Ectodermal cell (in vitro differentiated cells): ENCODE measurements around the gene GSG1.

Experiments
- H3K27ac ChIP-seq: 2 replicates; pipeline ENCODE4 v1.7.0; 2013; ENCODE audit warnings: mild to moderate bottlenecking, low read depth, low read length; ENCODE audit not compliant: insufficient read depth, poor library complexity, severe bottlenecking
- H3K27me3 ChIP-seq: 2 replicates; pipeline ENCODE4 v1.7.0; 2013; ENCODE audit warnings: mild to moderate bottlenecking, low read length; ENCODE audit not compliant: insufficient read depth, control insufficient read depth, poor library complexity, severe bottlenecking
- H3K36me3 ChIP-seq: one replicate; pipeline ENCODE4 v1.7.0; 2013; ENCODE audit warnings: low read length; ENCODE audit not compliant: control insufficient read depth, insufficient read depth
- H3K4me1 ChIP-seq: one replicate; pipeline ENCODE4 v1.7.0; 2013; ENCODE audit warnings: low read length; ENCODE audit not compliant: control insufficient read depth, insufficient read depth
- H3K4me3 ChIP-seq: 2 replicates; pipeline ENCODE4 v1.7.0; 2013; ENCODE audit warnings: low read depth, low read length, control low read depth; ENCODE audit not compliant: insufficient read depth
- H3K9me3 ChIP-seq: 2 replicates; pipeline ENCODE4 v1.7.0; 2013; ENCODE audit warnings: mild to moderate bottlenecking, low read length, moderate library complexity; ENCODE audit not compliant: control insufficient read depth
- WGBS, 2 experiments: methylation state at CpG; one replicate each; pipeline ENCODE4 v1.1.7; 2013; ENCODE audit warnings: missing lambda C conversion rate in 2 of 2; 5-methylcytosine and 5-hydroxymethylcytosine counted together

GSG1 gene

GRCh38 chr12:13101821-13102375 is 1.6 kb downstream of the GSG1 start:
- no peaks in the 10 kb centered on the region for H3K9me3 ChIP-seq
- H3K4me3 ChIP-seq, result peak overlapping the region; percentile 58
- peak overlapping the region; percentile 91 for H3K27ac ChIP-seq
- no peaks in the 10 kb centered on the region for H3K27me3 ChIP-seq
- peaks cover 43% of the 10 kb centered on the region for H3K4me1 ChIP-seq
- WGBS, 2 experiments, result 61 to 68% methylated on average over 10 of the region's 10 CpGs
- no peaks in the 10 kb centered on the region for H3K36me3 ChIP-seq

- peak overlapping the region; percentile 58 for H3K4me3 ChIP-seq
- H3K4me1 ChIP-seq, result peaks cover 43% of the 10 kb centered on the region
- H3K36me3 ChIP-seq, result no peaks in the 10 kb centered on the region
- no peaks in the 10 kb centered on the region for H3K9me3 ChIP-seq
- peak overlapping the region; percentile 91 for H3K27ac ChIP-seq
- 2% methylated on average over 79 of the region's 79 CpGs for WGBS, 2 experiments
- H3K27me3 ChIP-seq, result no peaks in the 10 kb centered on the region
Measured at GRCh38 chr12:13100882-13101769, 2.3 kb downstream of the GSG1 start.

GRCh38 chr12:13100605-13100881 is 2.9 kb downstream of the GSG1 start:
- Histone ChIP-seq H3K27me3 (no peaks in the 10 kb centered on the region), H3K27ac (peak overlapping the region; percentile 91), H3K4me3 (peak overlapping the region; percentile 58), H3K36me3 (no peaks in the 10 kb centered on the region), H3K4me1 (peaks cover 43% of the 10 kb centered on the region), H3K9me3 (no peaks in the 10 kb centered on the region)
- 33 to 38% methylated on average over 6 of the region's 6 CpGs for WGBS, 2 experiments

- Histone ChIP-seq H3K27me3 (no peaks in the 10 kb centered on the region), H3K9me3 (no peaks in the 10 kb centered on the region), H3K4me1 (peaks cover 43% of the 10 kb centered on the region), H3K36me3 (no peaks in the 10 kb centered on the region), H3K27ac (peak overlapping the region; percentile 91), H3K4me3 (no peak overlapping the region)
- WGBS, 2 experiments, result 91 to 95% methylated on average over 10 of the region's 10 CpGs
Measured at GRCh38 chr12:13099844-13100604, 3.4 kb downstream of the GSG1 start.

- Histone ChIP-seq H3K4me1 (peaks cover 43% of the 10 kb centered on the region), H3K27me3 (no peaks in the 10 kb centered on the region), H3K9me3 (no peaks in the 10 kb centered on the region), H3K36me3 (no peaks in the 10 kb centered on the region), H3K4me3 (no peak overlapping the region), H3K27ac (no peak overlapping the region)
- WGBS, 2 experiments, result 87 to 94% methylated on average over 6 to 8 of the region's 8 CpGs
Measured at GRCh38 chr12:13099066-13099843, 4.2 kb downstream of the GSG1 start.

GRCh38 chr12:13097491-13098011 is 5.9 kb downstream of the GSG1 start:
- no peak overlapping the region for H3K4me3 ChIP-seq
- no peaks in the 10 kb centered on the region for H3K27me3 ChIP-seq
- peaks cover 36% of the 10 kb centered on the region for H3K4me1 ChIP-seq
- 84 to 88% methylated on average over 9 of the region's 9 CpGs for WGBS, 2 experiments
- no peaks in the 10 kb centered on the region for H3K9me3 ChIP-seq
- no peaks in the 10 kb centered on the region for H3K36me3 ChIP-seq
- H3K27ac ChIP-seq, result no peak overlapping the region

- no peak overlapping the region for H3K27ac ChIP-seq
Measured at GRCh38 chr12:13095266-13095995, 8.0 kb downstream of the GSG1 start.

GRCh38 chr12:13094367-13094766 is 9.1 kb downstream of the GSG1 start:
- Histone ChIP-seq H3K27ac (no peak overlapping the region), H3K4me1 (peaks cover 14% of the 10 kb centered on the region), H3K4me3 (no peak overlapping the region), H3K36me3 (no peaks in the 10 kb centered on the region), H3K27me3 (no peaks in the 10 kb centered on the region), H3K9me3 (no peaks in the 10 kb centered on the region)
- WGBS, 2 experiments, result 95 to 100% methylated on average over 3 of the region's 3 CpGs

More at GRCh38 chr12:13095266-13095995, 8.0 kb downstream of the GSG1 start:
- H3K27me3 ChIP-seq, result no peaks in the 10 kb centered on the region
- WGBS, 2 experiments, result 81 to 85% methylated on average over 8 of the region's 8 CpGs
- peaks cover 21% of the 10 kb centered on the region for H3K4me1 ChIP-seq
- H3K4me3 ChIP-seq, result no peak overlapping the region
- H3K36me3 ChIP-seq, result no peaks in the 10 kb centered on the region
- H3K9me3 ChIP-seq, result no peaks in the 10 kb centered on the region

GRCh38 chr12:13093848-13094220 is 9.6 kb downstream of the GSG1 start:
- Histone ChIP-seq H3K36me3 (no peaks in the 10 kb centered on the region), H3K4me1 (peaks cover 11% of the 10 kb centered on the region), H3K27me3 (no peaks in the 10 kb centered on the region), H3K27ac (no peak overlapping the region), H3K4me3 (no peak overlapping the region), H3K9me3 (no peaks in the 10 kb centered on the region)
- WGBS, 2 experiments, result 88 to 93% methylated on average over 2 of the region's 2 CpGs
